GM19328 (cell line): ENCODE data around the gene CELSR3.

Source experiments
- ATAC-seq: cut with Tn5 transposase; IDR thresholded peaks from one replicate; pipeline ENCODE4 v1.9.1; 2021; ENCODE audit warnings: mild to moderate bottlenecking, moderate library complexity; ENCODE audit not compliant: unreplicated experiment

Gene CELSR3

GRCh38 chr3:48662753-48663488, at the start of gene CELSR3:
Gene CELSR3 (minus strand): TSS chr3:48662886. CDS start chr3:48662634, 252 bp downstream.
- no peak for ATAC-seq

GRCh38 chr3:48711727-48712126, 49.0 kb upstream of the CELSR3 start:
- ATAC-seq = no peak

- ATAC-seq = no peak
These were observed 46.4 kb upstream of the CELSR3 start for GRCh38 chr3:48709051-48709461.

- no peak for ATAC-seq
These were observed 45.8 kb upstream of the CELSR3 start for GRCh38 chr3:48708481-48708889.

- no peak for ATAC-seq
These were observed 44.5 kb upstream of the CELSR3 start for GRCh38 chr3:48707157-48707556.

GRCh38 chr3:48702320-48702920, 39.7 kb upstream of the CELSR3 start:
- no peak for ATAC-seq

- ATAC-seq = no peak
These were observed 38.2 kb upstream of the CELSR3 start for GRCh38 chr3:48700731-48701405.

- no peak for ATAC-seq
These were observed 36.2 kb upstream of the CELSR3 start for GRCh38 chr3:48698891-48699290.

- ATAC-seq = no peak
These were observed 35.3 kb upstream of the CELSR3 start for GRCh38 chr3:48697952-48698351.

- no peak for ATAC-seq
These were observed 33.9 kb upstream of the CELSR3 start for GRCh38 chr3:48696601-48697000.

GRCh38 chr3:48696156-48696555, 33.5 kb upstream of the CELSR3 start:
- ATAC-seq = no peak

GRCh38 chr3:48695393-48695753, 32.7 kb upstream of the CELSR3 start:
- ATAC-seq = no peak

- no peak for ATAC-seq
These were observed 32.1 kb upstream of the CELSR3 start for GRCh38 chr3:48694610-48695392.

GRCh38 chr3:48693826-48694225, 31.1 kb upstream of the CELSR3 start:
- no peak for ATAC-seq

GRCh38 chr3:48692551-48692950, 29.9 kb upstream of the CELSR3 start:
- no peak for ATAC-seq

- ATAC-seq = no peak
These were observed 28.3 kb upstream of the CELSR3 start for GRCh38 chr3:48690846-48691458.

GRCh38 chr3:48689384-48689783, 26.7 kb upstream of the CELSR3 start:
- no peak for ATAC-seq

GRCh38 chr3:48688737-48689075, 26.0 kb upstream of the CELSR3 start:
- no peak for ATAC-seq

GRCh38 chr3:48688032-48688736, 25.5 kb upstream of the CELSR3 start:
- no peak for ATAC-seq

GRCh38 chr3:48687220-48687678, 24.6 kb upstream of the CELSR3 start:
- no peak for ATAC-seq
